Glomerular visceral epithelial cell (primary cell): ENCODE results near the gene STK24.

Experiments used
- DNase-seq: peaks from one replicate; pipeline ENCODE4 v3.0.0-alpha.2; 2016; ENCODE audit errors: extremely low spot score

STK24 gene

DNA sequence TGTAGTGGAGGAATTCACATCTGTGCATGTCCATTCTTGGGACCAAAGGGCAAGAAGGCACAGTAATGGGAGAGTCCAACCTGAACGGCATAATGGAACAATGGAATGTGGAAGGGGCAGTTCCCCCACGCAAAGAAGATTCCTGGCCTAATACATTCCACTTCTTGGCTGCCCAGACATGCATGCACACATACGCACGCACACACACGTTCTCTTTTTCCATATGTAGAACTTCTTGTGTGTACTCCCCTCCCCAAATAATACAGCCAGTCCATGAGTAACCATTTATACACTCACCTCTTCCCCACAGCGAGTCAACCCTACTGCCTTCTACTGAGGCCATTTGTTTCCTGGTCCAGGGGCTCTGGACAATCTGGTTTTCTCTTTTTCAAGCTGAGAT, 6.0 kb upstream of the STK24 start:
- no peak for DNase-seq

DNA sequence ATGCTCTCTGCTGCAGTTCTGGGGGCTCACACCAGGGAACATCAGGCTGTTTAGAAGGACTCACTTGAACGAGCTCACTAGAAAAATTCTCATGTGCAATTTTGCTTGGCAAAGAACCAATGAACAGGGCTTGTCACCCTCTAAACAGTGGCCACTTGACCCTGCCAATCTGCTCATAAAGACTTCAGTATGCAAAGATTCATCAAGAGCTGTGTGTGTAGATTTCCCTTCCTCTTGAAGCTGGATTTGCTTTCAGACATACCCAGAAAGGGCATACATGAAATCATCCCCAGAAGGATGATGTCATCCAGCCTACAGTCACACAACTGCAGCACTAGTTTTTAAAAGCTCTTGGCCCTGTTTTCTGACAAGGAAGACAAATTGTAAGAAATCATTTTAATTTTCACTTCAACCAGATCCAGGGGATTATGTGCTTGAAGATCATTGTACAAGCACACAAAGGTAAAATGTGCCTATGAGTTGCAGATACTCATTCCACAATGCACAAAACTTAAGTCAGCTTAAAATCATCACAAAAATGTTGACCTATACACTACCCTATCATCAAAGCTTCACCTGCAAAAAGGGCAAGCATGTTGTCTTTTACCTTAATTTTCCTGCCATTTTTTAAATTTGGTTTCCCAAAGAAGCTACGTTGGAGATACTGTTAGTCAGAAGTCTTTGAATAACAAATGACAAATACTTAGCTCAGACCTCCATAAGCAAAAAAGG, 5.2 kb upstream of the STK24 start:
- DNase-seq, result peak; percentile 58

DNA sequence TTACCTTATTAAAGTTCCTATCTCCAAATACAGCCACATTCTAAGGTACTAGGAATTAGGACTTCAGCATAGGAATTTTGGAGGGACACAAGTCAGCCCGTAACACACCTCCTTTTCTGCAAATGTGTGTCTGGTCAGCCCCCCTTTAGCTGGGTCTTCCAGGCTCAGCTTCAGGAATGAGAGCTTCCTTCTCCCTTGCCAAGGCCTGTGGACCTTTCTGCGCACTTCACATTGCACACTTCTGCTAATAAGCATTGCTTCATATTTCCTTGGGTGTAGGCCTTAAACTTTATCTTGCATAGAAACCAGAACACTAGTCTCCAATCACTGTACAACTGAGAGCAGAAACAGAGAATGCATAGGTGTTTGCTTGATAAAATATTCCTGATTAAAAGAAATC, 4.5 kb upstream of the STK24 start:
- DNase-seq, result no peak

DNA sequence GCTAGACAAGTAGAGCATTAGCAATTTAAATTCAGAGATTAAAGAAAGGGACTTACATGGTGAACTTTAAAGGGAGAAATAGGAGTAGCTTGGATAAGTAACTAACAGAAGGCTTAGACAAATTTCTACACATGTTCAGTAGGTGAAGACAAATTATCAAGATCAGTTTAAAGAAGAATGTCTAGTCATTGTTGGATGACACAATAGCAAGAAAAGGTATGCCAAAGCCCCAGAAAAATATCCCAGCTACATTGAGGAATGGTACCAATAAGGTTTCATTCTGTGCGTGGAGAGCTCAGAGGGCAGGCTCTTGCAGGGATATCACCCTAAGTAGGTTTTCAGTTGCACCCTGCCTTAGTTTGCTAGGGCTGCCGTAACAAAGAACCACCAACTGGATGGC, 3.5 kb upstream of the STK24 start:
- DNase-seq, result no peak

DNA sequence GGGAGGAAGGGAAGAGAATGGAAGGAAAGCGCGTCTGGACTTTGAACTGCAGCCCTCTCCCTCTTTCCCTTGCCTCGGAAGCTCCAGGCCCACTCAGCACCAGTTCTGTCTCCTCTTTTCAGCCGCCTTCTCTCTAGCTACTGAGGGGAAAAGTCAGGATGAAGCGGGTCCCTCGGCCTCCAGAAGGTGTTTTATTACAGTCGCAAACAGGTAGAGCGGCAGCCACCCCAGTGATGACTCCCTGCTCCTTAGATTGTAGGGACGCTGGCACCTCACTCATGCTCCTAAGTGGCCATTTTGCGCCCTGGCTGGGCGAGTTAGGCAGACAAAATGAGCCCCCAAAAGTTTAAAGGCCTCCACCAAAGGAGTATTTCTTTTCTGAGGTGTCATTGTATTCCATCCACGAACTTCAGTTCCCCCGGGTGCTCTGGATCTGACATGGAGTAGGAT, 954 bp upstream of the STK24 start:
- DNase-seq, result no peak

DNA sequence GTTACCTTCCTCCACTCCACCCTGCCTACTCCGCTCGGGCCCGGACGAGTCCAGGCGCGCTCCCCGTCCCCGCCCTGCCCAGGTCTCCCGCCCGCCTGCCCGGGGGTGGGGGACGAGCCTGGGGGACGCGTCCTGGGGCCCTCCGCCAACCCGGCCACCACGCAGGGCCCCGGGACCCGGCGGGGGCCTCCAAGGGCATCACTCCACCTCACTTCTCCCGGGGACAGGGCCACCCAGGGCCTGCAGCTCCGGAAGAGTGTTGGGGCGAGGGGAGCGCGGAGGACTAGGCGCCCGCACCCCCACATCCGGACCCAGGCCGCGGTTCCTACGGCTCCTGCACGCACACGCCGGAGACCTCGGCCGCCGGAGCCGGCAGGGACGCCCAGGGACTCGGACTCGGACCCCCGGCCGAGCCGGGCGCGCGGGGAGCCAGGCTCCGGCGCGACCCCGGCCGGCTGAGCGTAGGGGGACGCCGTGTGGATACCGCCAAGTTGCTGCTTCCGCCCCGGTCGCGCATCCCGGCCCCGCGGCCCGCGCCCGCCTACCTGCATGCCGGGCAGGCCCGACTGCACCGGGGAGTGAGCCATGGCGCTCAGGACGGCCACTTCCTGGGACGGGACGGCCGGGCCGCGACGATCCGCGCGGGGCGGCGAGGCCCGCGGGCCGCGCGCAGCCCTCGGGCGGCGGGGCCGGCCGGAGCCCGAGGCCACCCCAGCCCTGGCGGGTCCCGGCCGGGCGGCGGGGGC, 534 bp downstream of the STK24 start:
- DNase-seq, result peak; percentile 47

DNA sequence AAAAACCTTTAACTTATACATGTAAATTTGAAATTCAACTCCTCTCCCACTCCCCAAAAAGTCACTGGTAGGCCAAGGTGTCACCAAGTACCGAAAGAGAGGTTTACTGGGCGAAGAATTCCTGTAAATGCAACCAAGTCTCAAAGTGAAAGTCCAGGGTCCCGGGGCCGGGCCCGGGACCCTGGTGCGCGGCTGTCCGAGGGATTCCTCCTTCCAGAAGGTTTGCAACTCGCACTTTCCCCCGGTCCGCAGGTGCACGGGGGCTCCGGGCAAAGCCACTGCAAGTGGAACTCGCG, 1.1 kb downstream of the STK24 start:
- DNase-seq, result no peak

DNA sequence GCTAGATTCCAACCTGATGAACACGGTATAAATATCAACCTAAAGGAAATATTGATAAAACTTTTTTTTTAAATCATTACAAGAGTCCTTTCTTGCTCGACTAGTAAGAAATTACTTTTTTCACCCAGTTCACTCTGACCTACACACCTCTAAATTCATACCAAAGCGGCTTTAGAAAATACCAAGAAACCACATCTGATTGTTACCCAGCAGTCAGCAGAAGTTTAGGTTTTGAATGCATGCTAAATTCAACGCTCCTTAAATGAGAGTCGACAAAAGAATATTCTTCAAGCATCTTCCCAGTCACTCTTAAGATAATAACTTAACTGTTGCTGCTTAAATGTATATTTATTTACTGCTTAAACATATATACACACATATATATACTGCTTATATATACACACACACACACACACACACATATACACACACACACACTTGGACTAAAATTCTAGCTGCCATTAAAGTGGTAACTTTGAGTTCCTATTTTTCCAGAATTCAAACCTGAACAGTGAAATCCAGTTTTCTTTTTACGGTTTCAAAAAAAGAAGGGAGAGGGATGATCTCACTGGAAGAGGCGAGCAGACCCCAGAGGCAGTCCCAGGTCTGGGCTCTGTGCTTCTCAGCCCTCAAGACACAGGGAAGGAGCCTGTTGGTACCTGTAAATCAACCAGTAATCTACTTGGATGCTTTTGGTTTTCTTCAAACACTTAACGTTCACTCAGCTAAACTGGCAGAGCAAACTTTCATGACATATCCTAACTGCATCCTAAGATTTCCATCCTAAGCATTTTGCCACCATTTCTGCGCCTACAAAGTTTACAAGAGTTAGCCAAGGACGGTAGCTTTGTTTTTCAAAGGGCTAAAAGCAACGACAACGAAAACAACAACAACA, 1.7 kb downstream of the STK24 start:
- DNase-seq, result no peak

DNA sequence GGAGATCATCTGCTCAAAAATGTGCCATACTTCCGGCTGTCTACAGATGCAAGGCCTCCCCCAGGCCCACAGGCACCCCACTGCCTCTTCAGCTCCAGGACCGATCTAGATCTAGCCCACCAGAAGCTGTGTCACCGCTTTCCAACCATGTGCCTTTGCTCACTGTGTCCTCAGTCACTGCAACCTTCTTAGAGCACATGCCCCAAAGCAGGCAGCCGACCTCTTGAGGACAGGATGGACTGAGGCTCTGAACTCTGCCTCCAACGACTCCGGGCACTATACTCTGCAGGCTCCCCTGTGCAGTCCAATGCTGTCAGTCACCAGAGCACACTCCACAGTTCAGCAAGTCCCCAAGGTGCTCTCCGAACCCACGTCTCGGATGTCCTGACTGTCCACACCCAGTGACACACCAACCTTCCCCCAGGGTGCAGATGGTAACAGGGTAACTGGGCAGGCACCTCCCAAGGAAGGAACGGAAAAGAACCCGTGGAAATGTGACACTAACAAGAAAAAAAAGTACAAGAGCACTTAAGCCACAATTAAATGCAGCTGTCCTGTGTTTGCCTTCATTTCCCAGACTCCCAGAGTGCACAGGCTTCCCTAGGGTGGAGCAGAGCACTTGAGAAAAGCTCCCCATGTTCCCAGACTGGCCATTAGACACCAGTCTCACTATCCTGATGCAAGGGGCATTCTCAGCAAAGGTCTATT, 4.8 kb downstream of the STK24 start:
- DNase-seq, result no peak

DNA sequence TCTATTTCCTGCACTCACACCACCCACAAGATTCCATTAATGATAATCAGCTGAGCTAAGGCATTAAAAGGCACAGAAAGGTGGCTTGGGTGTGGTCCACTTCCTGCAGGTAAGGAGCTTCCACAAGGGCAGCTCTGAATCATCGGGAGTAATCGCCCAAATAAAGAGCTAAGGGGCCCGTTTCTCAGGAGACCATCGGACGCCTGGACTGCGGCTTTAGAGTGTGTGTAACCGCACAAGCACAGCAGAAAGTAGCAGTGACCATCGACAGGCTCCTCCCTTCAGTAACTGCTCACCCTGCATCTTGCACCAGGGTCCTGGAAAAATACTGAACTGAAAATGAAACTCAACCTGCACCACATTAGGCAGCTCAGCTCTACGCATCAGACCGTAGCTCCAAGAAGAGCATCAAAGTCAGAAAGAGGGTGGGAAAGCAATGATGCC, 6.0 kb downstream of the STK24 start:
- peak; percentile 92 for DNase-seq

DNA sequence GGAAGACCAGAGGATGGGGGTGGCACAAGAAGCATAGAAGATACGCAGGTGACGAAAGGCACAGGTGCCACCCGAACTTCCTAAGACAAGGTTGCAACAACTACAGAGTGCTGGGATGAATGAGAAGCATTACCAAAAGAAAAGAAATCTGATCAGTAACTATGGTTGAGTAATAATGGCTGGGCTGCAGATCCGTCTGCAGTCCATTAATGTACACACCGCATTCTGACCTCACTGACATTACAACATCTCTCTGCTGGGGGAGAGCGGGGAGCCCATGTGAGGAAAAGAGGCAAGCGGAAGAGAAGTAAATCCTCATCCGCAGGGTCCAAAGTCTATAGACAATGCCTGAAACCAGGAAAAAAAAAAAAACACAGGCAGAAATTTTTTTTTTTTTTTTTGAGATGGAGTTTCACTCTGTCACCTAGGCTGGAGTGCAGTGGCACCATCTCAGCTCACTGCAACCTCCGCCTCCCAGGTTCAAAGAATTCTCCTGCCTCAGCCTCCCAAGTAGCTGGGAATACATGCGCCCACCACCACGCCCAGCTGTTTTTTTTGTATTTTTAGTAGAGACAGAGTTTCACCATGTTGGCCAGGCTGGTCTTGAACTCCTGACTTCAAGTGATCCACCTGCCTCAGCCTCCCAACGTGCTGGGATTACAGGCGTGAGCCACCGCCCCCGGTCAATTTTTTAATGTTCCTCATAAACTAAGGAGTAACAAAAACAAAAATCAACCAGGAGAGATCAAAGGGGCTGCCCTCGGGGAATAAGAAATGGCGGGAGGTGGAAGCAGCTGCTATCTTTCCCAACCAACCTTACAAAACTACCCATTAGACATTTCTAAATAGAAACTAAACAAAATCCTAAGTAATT, 7.2 kb downstream of the STK24 start:
- peak; percentile 89 for DNase-seq

DNA sequence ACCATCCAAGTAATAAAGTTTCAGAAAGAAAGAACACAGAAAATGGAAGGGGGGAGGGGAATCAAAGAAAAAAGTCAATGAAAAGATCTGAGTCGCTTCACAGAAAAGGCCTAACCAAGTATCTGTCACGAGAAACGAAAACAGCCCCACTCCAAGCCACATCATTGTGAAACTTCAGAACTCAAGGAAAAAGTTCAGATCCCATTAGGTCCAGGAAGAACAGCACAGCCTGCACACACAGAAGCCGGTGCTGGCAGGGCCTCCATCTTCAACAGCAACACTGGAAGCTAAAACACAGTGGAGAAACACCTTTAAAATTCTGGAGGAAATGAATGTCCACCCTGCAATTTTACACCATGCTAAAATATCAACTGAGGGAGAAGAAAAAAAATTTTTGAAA, 8.0 kb downstream of the STK24 start:
- DNase-seq, result no peak

DNA sequence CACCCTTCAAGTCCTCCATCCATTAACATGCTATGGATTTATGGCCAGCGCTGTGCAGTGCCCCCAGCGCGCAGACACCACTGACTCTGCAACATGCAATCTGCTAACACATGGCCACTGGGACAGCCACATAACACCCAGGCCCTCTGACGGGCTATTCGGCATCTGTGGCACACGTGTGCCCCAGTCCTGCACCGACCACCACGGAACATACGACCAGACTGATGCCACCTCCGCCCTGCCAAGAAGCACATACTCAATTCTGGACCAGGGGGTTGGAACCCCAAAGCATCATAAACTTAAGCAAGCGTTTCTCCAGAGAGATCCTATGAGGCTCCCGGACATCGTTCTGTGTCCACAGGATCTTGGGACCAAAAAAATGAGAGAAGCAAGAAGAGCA, 9.8 kb downstream of the STK24 start:
- DNase-seq, result no peak

DNA sequence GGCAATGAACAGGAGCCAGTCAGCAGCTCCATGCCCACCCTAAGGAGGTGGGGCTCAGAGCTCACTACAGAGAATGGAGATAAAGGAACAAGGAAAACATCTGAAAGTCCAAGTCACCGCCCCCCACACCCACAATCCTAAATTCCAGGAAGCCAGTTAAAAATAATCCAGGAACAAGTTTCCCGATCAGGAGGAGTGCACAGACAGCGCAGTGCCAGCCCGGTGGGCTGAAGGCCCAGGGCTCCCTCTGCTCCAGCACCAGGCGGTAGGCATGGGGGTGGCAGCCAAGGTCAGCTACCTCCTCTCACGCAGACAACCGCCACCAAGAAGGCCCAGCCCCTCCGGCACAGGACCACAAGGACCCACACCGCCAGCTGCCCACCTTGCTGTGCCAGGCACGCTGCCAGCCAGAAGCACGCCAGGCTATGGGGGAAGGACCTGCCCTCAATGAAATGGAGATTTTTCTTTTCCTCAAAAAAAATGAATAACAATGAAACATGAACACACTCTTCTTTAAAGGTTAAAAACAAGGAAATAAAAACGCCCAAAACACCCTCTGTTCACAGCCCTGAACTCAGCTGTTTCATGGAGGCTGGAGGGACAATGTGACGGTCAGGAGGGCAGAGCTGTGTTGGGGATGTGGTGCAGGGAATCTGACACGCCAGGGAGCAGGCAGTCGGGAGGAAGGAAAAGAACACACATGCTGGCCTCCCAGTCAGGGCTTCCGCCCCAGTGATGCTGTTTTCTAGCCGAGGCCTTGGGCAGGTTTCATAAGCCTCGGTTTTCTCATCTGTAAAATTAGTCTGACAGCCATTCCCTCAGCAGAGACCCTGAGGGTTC, 11.0 kb downstream of the STK24 start:
- DNase-seq, result no peak

DNA sequence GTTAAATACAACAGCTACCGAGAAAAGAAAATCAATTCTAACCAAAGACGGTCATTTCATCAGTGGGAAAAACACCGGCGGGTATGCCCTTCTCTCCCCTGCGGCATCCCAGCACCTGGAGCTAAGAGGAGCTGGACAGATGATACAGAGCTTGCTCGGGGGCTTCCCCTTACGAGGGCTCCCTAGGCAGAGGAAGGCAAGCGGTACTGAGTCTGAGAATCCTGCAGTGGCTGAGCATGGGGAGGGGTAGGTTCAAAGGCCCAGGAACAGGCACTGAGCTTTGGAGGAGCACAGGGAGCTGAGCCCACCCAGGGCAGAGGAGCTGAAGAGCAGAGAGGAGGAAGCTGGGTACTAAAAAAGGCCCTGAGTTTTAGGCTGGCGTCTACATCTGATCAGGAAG, 12.7 kb downstream of the STK24 start:
- DNase-seq, result no peak

DNA sequence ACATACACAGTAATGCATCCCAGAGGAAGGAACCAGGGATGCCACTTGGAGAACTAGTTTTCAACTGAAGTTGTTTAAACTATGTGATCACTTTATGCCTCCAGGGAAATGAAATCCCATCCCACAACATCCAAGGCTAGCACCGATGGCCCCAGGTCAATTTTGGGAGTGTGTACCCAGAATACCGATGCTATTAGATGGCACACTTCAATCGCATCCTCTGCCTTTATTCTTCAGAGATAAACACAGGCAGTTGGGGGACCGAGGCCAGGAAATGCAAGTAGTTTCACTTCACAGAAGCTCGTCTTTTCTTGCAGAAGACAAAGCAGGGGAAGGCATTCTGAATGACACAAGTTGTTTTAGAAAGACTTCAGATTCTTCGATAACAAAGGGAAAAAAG, 13.8 kb downstream of the STK24 start:
- no peak for DNase-seq

DNA sequence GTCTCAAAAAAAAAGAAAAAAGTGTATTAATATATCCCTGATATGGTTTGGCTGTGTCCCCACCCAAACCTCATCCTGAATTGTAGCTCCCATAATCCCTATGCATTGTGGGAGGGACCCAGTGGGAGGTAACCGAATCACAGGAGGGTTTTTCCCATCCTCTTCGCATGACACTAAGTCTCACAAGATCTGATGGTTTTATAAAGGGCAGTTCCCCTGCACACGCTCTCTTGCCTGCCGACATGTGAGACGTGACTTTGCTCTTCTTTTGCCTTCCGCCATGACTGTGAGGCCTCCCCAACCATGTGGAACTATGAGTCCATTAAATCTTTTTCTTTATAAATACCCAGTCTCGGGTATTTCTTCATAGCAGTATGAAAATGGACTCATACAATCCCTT, 17.7 kb downstream of the STK24 start:
- DNase-seq, result no peak

DNA sequence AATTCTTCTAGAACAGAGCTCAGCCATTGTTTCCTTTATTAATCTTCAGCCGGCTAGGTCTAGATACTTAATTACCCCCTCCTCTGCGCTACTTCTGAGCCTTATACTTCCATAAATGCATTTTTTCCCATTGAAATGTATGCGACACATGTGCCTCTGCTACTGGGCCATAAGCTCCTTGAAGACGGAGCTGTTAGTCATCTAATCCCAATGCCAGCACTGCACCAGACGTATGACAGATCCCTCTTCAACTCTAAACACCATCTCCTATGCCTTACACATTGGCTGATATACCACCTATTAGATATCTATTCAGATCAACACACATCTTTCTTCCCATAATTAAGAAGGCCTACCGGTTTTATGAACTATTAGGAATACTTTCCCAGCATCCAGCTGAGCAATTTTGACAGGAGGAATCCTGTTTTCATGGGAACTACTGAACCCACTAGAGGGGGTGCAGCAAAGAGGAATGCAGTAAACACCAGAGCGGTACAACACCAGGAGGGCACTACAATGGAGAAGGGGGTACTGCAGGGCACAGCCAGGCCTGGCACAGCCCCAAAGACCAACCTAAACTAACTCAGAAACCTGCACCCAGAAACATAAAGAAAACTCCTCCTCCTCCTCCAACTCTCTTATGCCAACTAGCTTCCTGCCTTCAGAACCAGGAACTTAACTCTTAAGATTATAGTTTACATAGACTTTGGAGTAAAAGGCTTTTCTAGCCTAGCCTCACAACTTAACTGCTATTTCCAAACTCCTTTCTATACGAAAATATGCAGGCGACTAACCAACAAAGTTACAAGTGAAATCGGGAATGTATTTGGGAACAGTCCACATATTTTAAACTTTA, 18.7 kb downstream of the STK24 start:
- no peak for DNase-seq

DNA sequence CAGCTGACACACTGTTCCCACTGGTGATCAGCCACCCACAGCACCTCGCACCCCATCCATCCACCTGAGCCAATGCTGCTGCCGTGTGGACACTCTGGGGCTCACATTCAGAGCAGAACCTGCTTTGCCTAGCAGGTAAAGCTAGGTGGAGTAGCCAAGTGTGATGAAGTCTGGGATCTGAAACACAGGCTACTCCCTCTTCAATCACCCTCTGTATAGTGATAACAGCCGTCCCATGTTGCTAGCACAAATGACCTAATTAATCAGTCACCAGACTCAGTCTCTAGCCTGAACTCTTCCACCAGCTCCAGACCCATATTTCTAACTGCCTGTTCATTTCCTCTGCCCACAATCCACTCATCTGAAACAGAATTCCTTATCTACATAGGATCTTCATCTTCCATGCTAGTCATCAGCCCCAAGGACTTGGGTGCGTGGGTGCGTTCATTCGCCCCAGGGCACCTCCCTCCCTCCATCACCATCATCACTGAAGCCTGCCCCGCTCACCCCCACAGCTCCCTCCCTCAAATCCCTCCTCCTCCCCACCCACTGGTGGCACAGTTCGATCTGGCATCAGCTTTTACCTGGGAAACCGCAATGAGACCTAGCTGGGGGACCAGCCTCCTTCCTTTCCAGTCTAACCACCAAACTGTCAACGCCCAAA, 19.8 kb downstream of the STK24 start:
- DNase-seq, result peak; percentile 54
